CD4-positive, alpha-beta T cell treated with Interleukin-12 subunit alpha and Interleukin-12 subunit beta, for 1 hour (primary cell): ENCODE data around the gene VCY1B.
"Not testable (repeated sequence)": the region's sequence is repeated elsewhere in the genome, so short reads cannot be mapped to it uniquely, and the experiment has no call there.

Experiments
- DNase-seq: peaks from one replicate; pipeline ENCODE4 v3.0.0-alpha.2; 2020

VCY1B gene

DNA sequence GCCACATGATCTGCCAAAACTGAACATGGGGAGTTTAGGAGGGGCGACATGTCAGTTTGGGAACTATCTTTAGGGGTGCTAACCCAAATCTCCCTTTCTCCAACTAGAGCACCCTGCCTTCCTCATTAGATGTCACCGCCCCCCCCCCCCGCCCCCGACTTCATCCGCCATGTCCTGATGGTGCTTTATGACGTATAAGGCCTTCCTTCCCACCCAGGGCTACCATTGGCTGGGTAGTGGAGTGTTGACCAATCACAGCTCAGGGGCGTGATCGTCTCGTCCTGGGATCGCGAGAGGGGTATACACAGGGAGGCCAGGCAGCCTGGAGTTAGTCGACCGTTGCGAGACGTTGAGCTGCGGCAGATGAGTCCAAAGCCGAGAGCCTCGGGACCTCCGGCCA is at the start of gene VCY1B:
Gene VCY1B (plus strand): TSS at position 301 of the 400 bp plus-strand sequence. CDS start 63 bp downstream, at position 364.
- not testable (repeated sequence) for DNase-seq

DNA sequence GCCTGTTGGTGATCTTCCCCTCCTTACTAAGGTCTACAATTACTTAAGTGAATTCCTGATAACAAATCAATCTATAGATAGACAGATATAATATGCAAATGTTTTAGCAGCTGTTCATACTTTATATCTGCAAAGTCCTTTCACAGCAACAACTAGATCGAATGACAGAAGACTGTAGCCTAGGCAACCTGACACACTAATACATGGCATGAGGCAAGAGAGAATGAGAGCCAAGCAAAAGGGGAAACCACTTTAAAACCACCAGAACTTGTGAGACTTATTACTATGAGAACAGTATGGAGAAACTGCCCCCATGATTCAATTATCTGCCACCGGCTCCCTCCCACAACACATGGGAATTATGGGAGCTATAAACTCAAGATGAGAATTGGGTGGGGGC is 44.1 kb upstream of the VCY1B start:
- not testable (repeated sequence) for DNase-seq

DNA sequence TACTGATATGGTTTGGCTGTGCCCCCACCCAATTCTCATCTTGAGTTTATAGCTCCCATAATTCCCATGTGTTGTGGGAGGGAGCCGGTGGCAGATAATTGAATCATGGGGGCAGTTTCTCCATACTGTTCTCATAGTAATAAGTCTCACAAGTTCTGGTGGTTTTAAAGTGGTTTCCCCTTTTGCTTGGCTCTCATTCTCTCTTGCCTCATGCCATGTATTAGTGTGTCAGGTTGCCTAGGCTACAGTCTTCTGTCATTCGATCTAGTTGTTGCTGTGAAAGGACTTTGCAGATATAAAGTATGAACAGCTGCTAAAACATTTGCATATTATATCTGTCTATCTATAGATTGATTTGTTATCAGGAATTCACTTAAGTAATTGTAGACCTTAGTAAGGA is 25.6 kb upstream of the VCY1B start:
- not testable (repeated sequence) for DNase-seq

DNA sequence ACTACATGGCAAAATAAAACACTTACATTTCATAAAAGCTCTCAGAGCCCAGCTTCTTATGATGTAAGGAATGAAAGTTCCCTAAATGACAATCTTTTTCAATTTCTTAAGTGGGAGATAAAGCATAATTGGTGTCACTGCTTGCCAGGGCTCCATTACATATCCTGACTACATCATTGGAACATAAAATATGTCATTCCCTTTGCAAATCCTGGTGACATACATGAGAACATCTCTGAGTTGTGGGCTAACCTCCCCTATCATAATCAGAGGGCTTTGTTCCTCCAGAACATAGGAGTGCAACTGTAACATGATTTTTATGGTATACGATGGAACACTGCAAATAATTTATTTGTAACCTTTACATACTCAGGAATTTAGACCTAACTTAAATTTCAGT is 29.9 kb downstream of the VCY1B start:
- DNase-seq: no peak
